Testis (tissue), 3 donors: ENCODE results near the gene COL26A1. TPM values are rescaled to one million over a fixed set of nuclear protein-coding genes. Genes with fewer than 3 reads are reported as not detected.
"Not testable (repeated sequence)": the region's sequence is repeated elsewhere in the genome, so short reads cannot be mapped to it uniquely, and the experiment has no call there.

ENCODE experiments used
- DNase-seq: peaks from one replicate; pipeline ENCODE4 v3.0.0-alpha.2; 2019
- H3K27ac ChIP-seq, 2 donors: fragments of 200-600 bp; sonication (generic); one replicate each; pipeline ENCODE4 v1.5.1; 2019
- H3K27me3 ChIP-seq: fragments of 200-600 bp; sonication (generic); one replicate; pipeline ENCODE4 v1.5.1; 2019
- H3K36me3 ChIP-seq: fragments of 200-600 bp; sonication (generic); one replicate; pipeline ENCODE4 v1.5.1; 2017; ENCODE audit warnings: low read depth; ENCODE audit errors: missing control alignments
- H3K4me1 ChIP-seq: fragments of 200-600 bp; sonication (generic); one replicate; pipeline ENCODE4 v1.5.1; 2019
- H3K4me3 ChIP-seq, 2 donors: fragments of 200-600 bp; sonication (generic); one replicate each; pipeline ENCODE4 v1.5.1; 2017 to 2019
- H3K9me3 ChIP-seq: fragments of 200-600 bp; sonication (generic); one replicate; pipeline ENCODE4 v1.5.1; 2017
- CTCF ChIP-seq, 3 experiments: fragments of 450-650 bp in 2 of 3; fragments of 200-600 bp in 1 of 3; sonication (generic) in 1 of 3; IDR thresholded peaks; one replicate each; pipeline ENCODE4 v1.5.1; 2016 to 2019; ENCODE audit warnings: antibody characterized with exemption in 3 of 3, mild to moderate bottlenecking in 2 of 3, moderate library complexity in 1 of 3
- POLR2A ChIP-seq: fragments of 450-650 bp; IDR thresholded peaks from one replicate; pipeline ENCODE4 v1.6.1; 2017; ENCODE audit warnings: antibody characterized with exemption, mild to moderate bottlenecking, moderate library complexity
- WGBS, 2 donors: methylation state at CpG; one replicate each; pipeline ENCODE4 v1.1.5; 2018; 5-methylcytosine and 5-hydroxymethylcytosine counted together
- intact Hi-C: fragments of 100-400 bp; cut with DNase I; formaldehyde crosslinking; loops from one replicate; pipeline ENCODE4 v1.15.1; 2023; ENCODE audit warnings: low total_unique reads
- polyA plus RNA-seq: library from polyadenylated mRNA; stranded (reverse); fragments of 350-450 nt; fragmentation: Illumina TruSeq; extraction: RNeasy Lipid Tissue Mini Kit (QIAGEN cat#74804); gene quantifications from one replicate; pipeline ENCODE4 v1.2.3, GENCODE V29; 2014; ENCODE audit warnings: low read depth, low replicate concordance; ENCODE audit not compliant: insufficient read depth
- total RNA-seq, 2 donors: library from RNA; depleted of rRNA; stranded (reverse); fragments of >200 nt; gene quantifications; one replicate each; pipeline ENCODE4 v1.2.3, GENCODE V29; 2016

COL26A1 gene
- total and polyA plus RNA-seq, 3 donors from 2014 or later = 0.94 to 3.1 (median 1.1) TPM

GRCh38 chr7:101501351-101501750 lies 138.7 kb downstream of the COL26A1 start:
- Histone ChIP-seq H3K4me1 (no peaks in the 10 kb centered on the region), H3K36me3 (no peaks in the 10 kb centered on the region), H3K27me3 (no peaks in the 10 kb centered on the region), H3K27ac (no peak overlapping the region), H3K4me3 (no peak overlapping the region), H3K9me3 (no peaks in the 10 kb centered on the region)
- TF ChIP-seq POLR2A = no peak
- no peak for TF ChIP-seq CTCF (IDR thresholded peaks at IDR 0.05)
- 100% methylated on average over 2 of the region's 2 CpGs for WGBS, 2 donors
- intact Hi-C loops = no loop called here
- no peak for DNase-seq

DNA sequence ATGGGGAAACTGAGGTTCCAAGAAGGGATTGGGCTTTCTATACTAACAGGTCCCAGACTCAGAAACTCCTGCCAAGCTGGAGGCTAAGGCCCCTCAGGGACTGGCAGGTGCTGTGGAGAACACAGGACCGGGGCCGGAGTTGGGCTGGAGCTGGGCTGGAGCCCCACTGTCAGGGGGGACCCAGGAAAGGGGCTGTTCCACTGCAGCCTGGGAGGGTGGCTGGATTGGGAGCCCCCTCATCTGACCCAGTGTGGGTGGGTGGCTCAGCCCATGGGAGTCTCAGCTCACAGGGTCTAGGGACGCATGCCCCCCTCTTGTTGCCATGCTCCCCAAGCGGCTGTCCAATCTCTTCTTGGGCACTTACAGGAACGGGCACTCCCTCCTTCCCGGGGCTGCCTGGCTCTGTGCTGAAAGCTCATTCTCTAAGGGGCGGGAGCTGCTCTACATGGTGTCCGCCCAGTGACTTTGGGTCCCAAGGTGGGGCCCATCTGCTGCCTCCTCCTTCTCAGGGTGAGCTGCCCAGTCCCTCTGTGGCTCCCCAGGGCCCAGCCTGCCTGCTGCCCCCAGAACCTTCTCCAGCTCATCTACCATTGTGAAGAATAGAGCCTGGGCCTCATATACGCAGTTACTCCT lies 139.9 kb downstream of the COL26A1 start:
- WGBS, 2 donors = 82 to 88% methylated on average over 7 to 9 of the region's 9 CpGs
- Histone ChIP-seq H3K4me1 (no peaks in the 10 kb centered on the region), H3K27ac (no peak overlapping the region), H3K36me3 (no peaks in the 10 kb centered on the region), H3K9me3 (no peaks in the 10 kb centered on the region), H3K4me3 (no peak overlapping the region), H3K27me3 (no peaks in the 10 kb centered on the region)
- intact Hi-C loops = no loop called here
- DNase-seq = no peak
- TF ChIP-seq POLR2A (no peak), CTCF (IDR thresholded peaks at IDR 0.05) (no peak)

DNA sequence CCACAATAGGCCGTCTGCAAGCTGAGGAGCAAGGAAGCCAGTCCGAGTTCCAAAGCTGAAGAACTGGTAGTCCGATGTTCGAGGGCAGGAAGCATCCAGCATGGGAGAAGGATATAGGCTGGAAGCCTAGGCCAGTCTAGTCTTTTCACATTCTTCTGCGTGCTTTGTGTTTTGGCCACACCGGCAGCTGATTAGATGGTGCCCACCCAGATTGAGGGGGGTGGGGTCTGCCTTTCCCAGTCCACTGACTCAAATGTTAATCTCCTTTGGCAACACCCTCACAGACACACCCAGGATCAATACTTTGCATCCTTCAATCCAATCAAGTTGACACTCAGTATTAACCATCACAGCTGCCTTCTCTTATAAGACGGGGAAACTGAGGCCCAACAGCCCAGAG lies 142.8 kb downstream of the COL26A1 start:
- H3K4me3 ChIP-seq, H3K9me3 ChIP-seq, H3K27ac ChIP-seq, intact Hi-C loops, H3K27me3 ChIP-seq, DNase-seq, H3K36me3 ChIP-seq, H3K4me1 ChIP-seq: not testable (repeated sequence)
- WGBS, 2 donors = 84 to 88% methylated on average over 7 of the region's 7 CpGs

DNA sequence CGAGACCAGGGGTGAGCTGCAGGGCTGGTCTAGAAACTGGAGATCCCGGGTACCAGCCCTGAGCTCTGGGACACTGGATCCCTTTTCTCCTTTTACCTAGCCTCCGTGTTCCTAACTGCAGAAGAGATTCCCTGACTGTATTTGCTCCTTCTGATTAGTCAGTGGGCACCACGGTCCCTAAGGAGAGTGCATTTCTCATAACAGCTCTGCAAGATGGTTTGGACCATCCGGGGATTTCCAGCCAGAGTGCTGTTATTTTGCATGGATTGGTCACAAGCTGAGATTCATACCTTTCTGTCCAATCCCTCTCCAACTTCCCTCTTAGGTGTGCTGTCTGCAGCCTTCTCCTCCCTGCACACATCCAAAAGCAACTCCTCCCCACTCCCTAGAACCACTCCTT lies 143.9 kb downstream of the COL26A1 start:
- H3K4me1 ChIP-seq = no peaks in the 10 kb centered on the region
- TF ChIP-seq POLR2A (no peak), CTCF (IDR thresholded peaks at IDR 0.05) (no peak)
- DNase-seq = no peak
- intact Hi-C loops = no loop called here
- no peaks in the 10 kb centered on the region for H3K27me3 ChIP-seq
- H3K4me3 ChIP-seq = no peak overlapping the region
- 68 to 76% methylated on average over 4 to 5 of the region's 5 CpGs for WGBS, 2 donors
- H3K9me3 ChIP-seq = no peaks in the 10 kb centered on the region
- no peaks in the 10 kb centered on the region for H3K36me3 ChIP-seq
- H3K27ac ChIP-seq = no peak overlapping the region

DNA sequence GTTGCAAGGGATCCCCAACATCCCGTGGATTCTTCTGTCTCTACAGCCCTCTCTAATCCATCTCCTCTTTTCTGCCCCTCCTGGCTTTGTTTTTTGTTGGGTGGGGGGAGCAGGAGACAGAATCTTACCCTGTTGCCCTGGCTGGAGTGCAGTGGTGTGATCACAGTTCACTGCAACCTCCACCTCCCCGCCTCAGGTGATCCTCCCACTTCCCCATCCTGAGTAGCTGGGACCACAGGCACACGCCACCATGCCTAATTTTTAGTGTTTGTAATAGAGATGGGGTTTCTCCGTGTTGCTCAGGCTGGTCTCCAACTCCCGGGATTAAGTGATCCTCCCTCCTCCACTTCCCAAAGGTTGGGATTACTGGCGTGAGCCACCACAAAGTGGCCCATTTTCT lies 144.7 kb downstream of the COL26A1 start:
- Histone ChIP-seq H3K27ac (no peak overlapping the region), H3K27me3 (no peaks in the 10 kb centered on the region), H3K36me3 (no peaks in the 10 kb centered on the region), H3K9me3 (no peaks in the 10 kb centered on the region), H3K4me1 (no peaks in the 10 kb centered on the region), H3K4me3 (no peak overlapping the region)
- intact Hi-C loops = no loop called here
- 56 to 83% methylated on average over 2 to 6 of the region's 6 CpGs for WGBS, 2 donors
- TF ChIP-seq CTCF (IDR thresholded peaks at IDR 0.05) (no peak), POLR2A (no peak)
- no peak for DNase-seq
